Activated CD8-positive, alpha-beta T cell treated with anti-CD3 and anti-CD28 coated beads for 36 hours (primary cell): ENCODE results near the gene TWNK. TPM values are rescaled to one million over a fixed set of nuclear protein-coding genes. Genes with fewer than 3 reads are reported as not detected.

Experiments
- ATAC-seq: fragments of 200-7000 bp; cut with Tn5 transposase; one replicate; pipeline ENCODE4 v1.10.0; 2021; ENCODE audit warnings: mild to moderate bottlenecking, moderate library complexity
- CTCF ChIA-PET: fragments of 350-600 bp; sonication (Branson Sonifier 250); formaldehyde crosslinking; loops from one replicate; lab custom pipeline; 2021; ENCODE audit warnings: antibody characterized with exemption; lab: Charles Lee
- POLR2A ChIA-PET: fragments of 350-600 bp; sonication (Branson Sonifier 250); formaldehyde crosslinking; loops from one replicate; lab custom pipeline; 2021; ENCODE audit warnings: antibody characterized with exemption; lab: Charles Lee
- DNase-seq: peaks from one replicate; pipeline ENCODE4 v3.0.0-alpha.2; 2020
- H3K27ac Mint-ChIP-seq: one replicate; pipeline ENCODE4 v1.8.0; 2021; ENCODE audit warnings: mild to moderate bottlenecking, mixed read lengths
- H3K27me3 Mint-ChIP-seq: one replicate; pipeline ENCODE4 v1.8.0; 2021; ENCODE audit warnings: mixed read lengths
- H3K36me3 Mint-ChIP-seq: one replicate; pipeline ENCODE4 v1.8.0; 2021; ENCODE audit warnings: low read depth, mixed read lengths
- H3K4me1 Mint-ChIP-seq: one replicate; pipeline ENCODE4 v1.8.0; 2021; ENCODE audit warnings: low read depth, mixed read lengths
- H3K4me3 Mint-ChIP-seq: one replicate; pipeline ENCODE4 v1.8.0; 2021; ENCODE audit warnings: mild to moderate bottlenecking, moderate library complexity, mixed read lengths
- H3K9me3 Mint-ChIP-seq: one replicate; pipeline ENCODE4 v1.8.0; 2021; ENCODE audit warnings: mixed read lengths
- intact Hi-C: fragments of 100-400 bp; cut with micrococcal nuclease; formaldehyde crosslinking; loops from one replicate; pipeline ENCODE4 v1.10.0; 2022
- total RNA-seq, 2 experiments: library from RNA; stranded (reverse); gene quantifications; one replicate each; pipeline ENCODE4 v1.2.3, GENCODE V29; 2021
- TF ChIP-seq, protein P1 (sequence below): fragments of 200-600 bp; IDR thresholded peaks from one replicate; pipeline ENCODE4 v1.8.0; 2022; ENCODE audit warnings: antibody characterized with exemption, mild to moderate bottlenecking

TWNK gene
- total RNA-seq, 2 experiments from 2014 or later: 18.0 to 19.0 TPM

- DNase-seq (no peak), ATAC-seq (no peak)
- H3K4me1 Mint-ChIP-seq: peaks cover 26% of the 10 kb centered on the region
- H3K9me3 Mint-ChIP-seq: no peaks in the 10 kb centered on the region
- no peak overlapping the region for H3K27ac Mint-ChIP-seq
- intact Hi-C loops: no loop called here
- H3K36me3 Mint-ChIP-seq: no peaks in the 10 kb centered on the region
- H3K27me3 Mint-ChIP-seq: peaks cover 25% of the 10 kb centered on the region
- H3K4me3 Mint-ChIP-seq: no peak overlapping the region
- CTCF ChIA-PET: interaction anchor here (1.3 to 7.3 kb wide), 13 partner anchors 12 to 343 kb away, joined by 4 to 178 read pairs (median 9); partner anchors contain the start of genes LZTS2, MRPL43, PDZD7 and SEMA4G
- TF ChIP-seq, protein P1, sequence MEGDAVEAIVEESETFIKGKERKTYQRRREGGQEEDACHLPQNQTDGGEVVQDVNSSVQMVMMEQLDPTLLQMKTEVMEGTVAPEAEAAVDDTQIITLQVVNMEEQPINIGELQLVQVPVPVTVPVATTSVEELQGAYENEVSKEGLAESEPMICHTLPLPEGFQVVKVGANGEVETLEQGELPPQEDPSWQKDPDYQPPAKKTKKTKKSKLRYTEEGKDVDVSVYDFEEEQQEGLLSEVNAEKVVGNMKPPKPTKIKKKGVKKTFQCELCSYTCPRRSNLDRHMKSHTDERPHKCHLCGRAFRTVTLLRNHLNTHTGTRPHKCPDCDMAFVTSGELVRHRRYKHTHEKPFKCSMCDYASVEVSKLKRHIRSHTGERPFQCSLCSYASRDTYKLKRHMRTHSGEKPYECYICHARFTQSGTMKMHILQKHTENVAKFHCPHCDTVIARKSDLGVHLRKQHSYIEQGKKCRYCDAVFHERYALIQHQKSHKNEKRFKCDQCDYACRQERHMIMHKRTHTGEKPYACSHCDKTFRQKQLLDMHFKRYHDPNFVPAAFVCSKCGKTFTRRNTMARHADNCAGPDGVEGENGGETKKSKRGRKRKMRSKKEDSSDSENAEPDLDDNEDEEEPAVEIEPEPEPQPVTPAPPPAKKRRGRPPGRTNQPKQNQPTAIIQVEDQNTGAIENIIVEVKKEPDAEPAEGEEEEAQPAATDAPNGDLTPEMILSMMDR: no peak
- POLR2A ChIA-PET: no interaction called here
Observed at GRCh38 chr10:101013365-101013825, 26.1 kb downstream of the TWNK start.

GRCh38 chr10:101014230-101014884 lies 27.0 kb downstream of the TWNK start:
- TF ChIP-seq, protein P1: peak; percentile 63
- intact Hi-C loops: no loop called here
- ChIA-PET POLR2A (interaction anchor here (0.6 to 2.0 kb wide), 4 partner anchors 16 to 49 kb away, joined by 3 to 9 read pairs (median 4); partner anchors contain the start of genes PDZD7 and SFXN3), CTCF (interaction anchor here (0.6 to 7.3 kb wide), 29 partner anchors 13 to 453 kb away, joined by 3 to 178 read pairs (median 6); partner anchors contain the start of genes LZTS2, MRPL43, PDZD7 and SEMA4G)
- peak; percentile 88 for DNase-seq
- Mint-ChIP-seq H3K9me3 (no peaks in the 10 kb centered on the region), H3K4me1 (peaks cover 29% of the 10 kb centered on the region), H3K4me3 (no peak overlapping the region), H3K36me3 (no peaks in the 10 kb centered on the region), H3K27ac (no peak overlapping the region), H3K27me3 (peaks cover 28% of the 10 kb centered on the region)
- peak; percentile 48 for ATAC-seq

- TF ChIP-seq, protein P1: no peak
- peaks cover 31% of the 10 kb centered on the region for H3K4me1 Mint-ChIP-seq
- no peaks in the 10 kb centered on the region for H3K9me3 Mint-ChIP-seq
- H3K27me3 Mint-ChIP-seq: peaks cover 33% of the 10 kb centered on the region
- H3K4me3 Mint-ChIP-seq: no peak overlapping the region
- peak; percentile 44 for DNase-seq
- no peak overlapping the region for H3K27ac Mint-ChIP-seq
- ChIA-PET POLR2A (interaction anchor here (0.9 to 2.0 kb wide), 2 partner anchors 16 to 18 kb away, joined by 4 to 9 read pairs; partner anchors contain the start of genes PDZD7 and SFXN3), CTCF (interaction anchor here (0.7 to 7.3 kb wide), 31 partner anchors 13 to 453 kb away, joined by 3 to 178 read pairs (median 5); partner anchors contain the start of genes LZTS2, MRPL43, PDZD7 and SEMA4G)
- intact Hi-C loops: no loop called here
- no peak for ATAC-seq
- no peaks in the 10 kb centered on the region for H3K36me3 Mint-ChIP-seq
Observed at GRCh38 chr10:101014966-101015581, 27.7 kb downstream of the TWNK start.

DNA sequence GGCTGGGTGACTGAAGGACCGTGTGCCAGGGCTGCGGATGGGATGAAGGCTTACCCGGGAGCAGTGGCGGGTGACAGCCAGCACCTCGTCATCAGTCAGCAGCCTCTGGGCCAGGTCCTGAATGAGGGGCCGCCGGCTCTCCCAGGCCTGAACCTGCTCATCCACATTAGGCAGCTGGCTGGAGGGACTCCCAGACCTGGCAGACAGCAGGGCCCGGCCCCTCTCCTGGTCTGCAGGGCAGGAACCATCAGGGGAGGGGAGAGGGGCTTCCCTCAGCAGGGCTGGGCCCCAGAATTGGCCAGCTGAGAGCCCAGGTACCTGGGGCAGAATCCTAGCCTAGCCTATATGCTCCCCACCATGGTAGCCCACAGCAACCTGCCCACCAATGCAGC lies 28.2 kb downstream of the TWNK start:
- intact Hi-C loops: no loop called here
- POLR2A ChIA-PET: interaction anchor here (2.0 kb wide), 1 partner anchor 16 kb away, joined by 9 read pairs; the partner anchor contains the start of genes PDZD7 and SFXN3

More for the DNA sequence above, 28.2 kb downstream of the TWNK start:
- Mint-ChIP-seq H3K9me3 (no peaks in the 10 kb centered on the region), H3K4me3 (no peak overlapping the region), H3K27ac (no peak overlapping the region), H3K36me3 (no peaks in the 10 kb centered on the region), H3K4me1 (peaks cover 31% of the 10 kb centered on the region), H3K27me3 (peaks cover 33% of the 10 kb centered on the region)
- ATAC-seq (no peak), DNase-seq (no peak)
- CTCF ChIA-PET: interaction anchor here (1.0 to 7.3 kb wide), 12 partner anchors 12 to 452 kb away, joined by 3 to 178 read pairs (median 12); partner anchors contain the start of genes LZTS2, PDZD7, SEMA4G and SFXN3
- TF ChIP-seq, protein P1: no peak
